CD14-positive monocyte (primary cell): Measurements from ENCODE around the gene PAX7. TPM values are rescaled to one million over a fixed set of nuclear protein-coding genes. Genes with fewer than 3 reads are reported as not detected.

ENCODE experiments used
- DNase-seq, 3 donors: peaks; one replicate each; pipeline ENCODE4 v3.0.0-alpha.2; 2011 to 2022
- H2AFZ ChIP-seq: 2 replicates; pipeline ENCODE4 v1.6.0; 2012; ENCODE audit warnings: mild to moderate bottlenecking, low read depth, low read length, inconsistent platforms; ENCODE audit not compliant: insufficient read depth, poor library complexity, severe bottlenecking
- H3K27ac ChIP-seq, 2 donors: 1 replicate in 1 of 2; 2 replicates in 1 of 2; pipeline ENCODE4 v1.5.1; 2012 to 2013; ENCODE audit warnings: low read length in 2 of 2, control low read depth in 1 of 2, inconsistent platforms in 1 of 2, low read depth in 1 of 2, mild to moderate bottlenecking in 1 of 2
- H3K27me3 ChIP-seq, 2 donors: one replicate each; pipeline versions ENCODE4 v1.6.0 to v1.6.1; 2011 to 2013; ENCODE audit warnings: low read length in 2 of 2; ENCODE audit not compliant: control insufficient read depth in 2 of 2, insufficient read depth in 2 of 2
- H3K36me3 ChIP-seq, 2 donors: replicated peaks in 1 of 2; 1 replicate in 1 of 2; 2 replicates in 1 of 2; pipeline versions ENCODE4 v1.5.1 to v1.6.1; 2012 to 2013; ENCODE audit warnings: low read length in 2 of 2, control low read depth in 1 of 2, inconsistent platforms in 1 of 2, mild to moderate bottlenecking in 1 of 2; ENCODE audit not compliant: insufficient read depth in 2 of 2, control insufficient read depth in 1 of 2
- H3K4me1 ChIP-seq, 2 donors: 1 replicate in 1 of 2; 2 replicates in 1 of 2; pipeline versions ENCODE4 v1.5.1 to v1.6.1; 2012 to 2013; ENCODE audit warnings: low read length in 2 of 2, control low read depth in 1 of 2, inconsistent platforms in 1 of 2, mild to moderate bottlenecking in 1 of 2, moderate library complexity in 1 of 2; ENCODE audit not compliant: insufficient read depth in 2 of 2, control insufficient read depth in 1 of 2
- H3K4me2 ChIP-seq: replicated peaks from 2 replicates; pipeline ENCODE3; 2012; ENCODE audit warnings: low read length, moderate library complexity, mild to moderate bottlenecking; ENCODE audit not compliant: poor library complexity, severe bottlenecking; ENCODE audit errors: extremely low read depth
- H3K4me3 ChIP-seq, 3 experiments: fragments of 200-600 bp in 1 of 3; sonication (generic) in 1 of 3; replicated peaks in 1 of 3; 1 replicate in 2 of 3; 2 replicates in 1 of 3; pipeline ENCODE4 v1.5.1; 2011 to 2013; ENCODE audit warnings: low read length in 3 of 3, mild to moderate bottlenecking in 3 of 3, control low read depth in 2 of 3, low read depth in 2 of 3, inconsistent platforms in 1 of 3, moderate library complexity in 1 of 3
- H3K79me2 ChIP-seq: 2 replicates; pipeline ENCODE4 v1.6.0; 2012; ENCODE audit warnings: mild to moderate bottlenecking, control low read depth, inconsistent platforms, low read length, moderate library complexity; ENCODE audit not compliant: insufficient read depth
- H3K9ac ChIP-seq: 2 replicates; pipeline ENCODE4 v1.6.0; 2017; ENCODE audit warnings: low read length, mild to moderate bottlenecking; ENCODE audit not compliant: insufficient read depth, poor library complexity, severe bottlenecking
- H3K9me3 ChIP-seq, 2 donors: replicated peaks in 1 of 2; 1 replicate in 1 of 2; 2 replicates in 1 of 2; pipeline versions ENCODE4 v1.5.1 to v1.6.1; 2012 to 2013; ENCODE audit warnings: low read length in 2 of 2, control low read depth in 1 of 2; ENCODE audit not compliant: control insufficient read depth in 1 of 2, insufficient read depth in 1 of 2
- H4K20me1 ChIP-seq: 2 replicates; pipeline ENCODE4 v1.6.0; 2012; ENCODE audit warnings: mild to moderate bottlenecking, low read length, control low read depth, moderate library complexity; ENCODE audit not compliant: insufficient read depth
- H3K27ac Mint-ChIP-seq, 7 donors: one replicate each; pipeline ENCODE4 v1.8.0; 2020; ENCODE audit warnings: mild to moderate bottlenecking in 7 of 7, mixed read lengths in 7 of 7, moderate library complexity in 6 of 7, inconsistent platforms in 2 of 7
- H3K27me3 Mint-ChIP-seq, 3 donors: one replicate each; pipeline ENCODE4 v1.8.0; 2021 to 2022; ENCODE audit warnings: low read depth in 3 of 3, mild to moderate bottlenecking in 3 of 3, mixed read lengths in 3 of 3, moderate library complexity in 3 of 3, inconsistent platforms in 1 of 3
- H3K36me3 Mint-ChIP-seq, 2 donors: one replicate each; pipeline ENCODE4 v1.8.0; 2020; ENCODE audit warnings: mixed read lengths in 2 of 2, inconsistent platforms in 1 of 2, mild to moderate bottlenecking in 1 of 2
- H3K4me1 Mint-ChIP-seq: one replicate; pipeline ENCODE4 v1.8.0; 2020; ENCODE audit warnings: mild to moderate bottlenecking, mixed read lengths
- H3K4me3 Mint-ChIP-seq, 2 donors: one replicate each; pipeline ENCODE4 v1.8.0; 2020; ENCODE audit warnings: mild to moderate bottlenecking in 2 of 2, mixed read lengths in 2 of 2, moderate library complexity in 1 of 2
- H3K9me3 Mint-ChIP-seq, 7 donors: one replicate each; pipeline ENCODE4 v1.8.0; 2020 to 2022; ENCODE audit warnings: mixed read lengths in 7 of 7, mild to moderate bottlenecking in 6 of 7, moderate library complexity in 6 of 7, inconsistent platforms in 2 of 7
- CTCF ChIP-seq: fragments of 200-600 bp; IDR thresholded peaks from one replicate; pipeline ENCODE4 v1.8.0; 2022; ENCODE audit warnings: antibody characterized with exemption, mild to moderate bottlenecking
- WGBS: methylation state at CpG from one replicate; pipeline ENCODE4 v1.1.5; 2013; ENCODE audit warnings: missing lambda C conversion rate; ENCODE audit not compliant: insufficient coverage; 5-methylcytosine and 5-hydroxymethylcytosine counted together
- intact Hi-C, 2 donors: fragments of 100-400 bp; cut with micrococcal nuclease; formaldehyde crosslinking; loops; one replicate each; pipeline versions ENCODE4 v1.15.0 to v1.15.1; 2023
- polyA plus RNA-seq, 3 donors: library from polyadenylated mRNA; depleted of rRNA in 1 of 3; unstranded in 2 of 3; stranded (reverse) in 1 of 3; fragments of 300-500 nt in 2 of 3; fragments of >200 nt in 1 of 3; fragmentation: Illumina TruSeq in 2 of 3; gene quantifications; 1 replicate in 2 of 3; 2 replicates in 1 of 3; pipeline ENCODE4 v1.2.3, GENCODE V29; 2012 to 2021

PAX7 gene
- polyA plus RNA-seq, 3 donors, result not detected

- Histone ChIP-seq H4K20me1 (no peaks in the 10 kb centered on the region), H3K9me3 (no peaks in the 10 kb centered on the region), H3K27ac (no peak overlapping the region), H3K4me1 (no peaks in the 10 kb centered on the region), H3K4me2 (no peak overlapping the region), H3K4me3 (no peak overlapping the region), H3K27me3 (peaks cover 0 to 3% of the 10 kb centered on the region in 2 donors), H3K79me2 (no peaks in the 10 kb centered on the region), H3K36me3 (no peaks in the 10 kb centered on the region), H3K9ac (no peak overlapping the region), H2AFZ (no peak overlapping the region)
- Mint-ChIP-seq H3K27ac (no peak overlapping the region), H3K9me3 (peaks cover 0 to 3% (median 0%) of the 10 kb centered on the region in 7 donors), H3K36me3 (no peaks in the 10 kb centered on the region), H3K4me3 (no peak overlapping the region), H3K4me1 (no peaks in the 10 kb centered on the region), H3K27me3 (peaks cover 5 to 16% (median 15%) of the 10 kb centered on the region in 3 donors)
- no peak for DNase-seq
- no peak for TF ChIP-seq CTCF
- intact Hi-C loops, result no loop called here
- WGBS, result 93% methylated on average over 5 of the region's 6 CpGs
Observed at GRCh38 chr1:18736958-18737357, 106.3 kb downstream of the PAX7 start.

GRCh38 chr1:18738126-18738525 is 107.5 kb downstream of the PAX7 start:
- Histone ChIP-seq H3K4me2 (no peak overlapping the region), H3K4me1 (no peaks in the 10 kb centered on the region), H3K9me3 (no peaks in the 10 kb centered on the region), H3K27me3 (no peaks in the 10 kb centered on the region), H3K36me3 (no peaks in the 10 kb centered on the region), H3K79me2 (no peaks in the 10 kb centered on the region), H3K9ac (no peak overlapping the region), H3K4me3 (no peak overlapping the region), H2AFZ (no peak overlapping the region), H4K20me1 (no peaks in the 10 kb centered on the region), H3K27ac (no peak overlapping the region)
- 94% methylated on average over 2 of the region's 11 CpGs for WGBS
- Mint-ChIP-seq H3K4me1 (no peaks in the 10 kb centered on the region), H3K4me3 (no peak overlapping the region), H3K27me3 (peaks cover 3 to 12% (median 9%) of the 10 kb centered on the region in 3 donors), H3K36me3 (no peaks in the 10 kb centered on the region), H3K27ac (no peak overlapping the region), H3K9me3 (peaks cover 0 to 3% (median 0%) of the 10 kb centered on the region in 7 donors)
- no peak for DNase-seq
- intact Hi-C loops, result no loop called here
- TF ChIP-seq CTCF, result no peak
